HL-60 (cell line): ENCODE data around the gene SRGAP3.

Source experiments
- DNase-seq, 2 experiments: peaks; one replicate each; pipeline ENCODE4 v3.0.0-alpha.2; 2010 to 2020; ENCODE audit warnings: low read depth in 1 of 2, low spot score in 1 of 2
- H3K27ac ChIP-seq: fragments of 250-450 bp; sonication (Bioruptor Pico); replicated peaks from 2 replicates; pipeline ENCODE4 v1.5.1; 2020; ENCODE audit warnings: mild to moderate bottlenecking, moderate library complexity
- H3K27me3 ChIP-seq: fragments of 250-450 bp; sonication (Bioruptor Pico); 2 replicates; pipeline ENCODE4 v1.5.1; 2021; ENCODE audit warnings: mild to moderate bottlenecking, moderate library complexity; ENCODE audit not compliant: insufficient read depth, poor library complexity, severe bottlenecking
- H3K4me3 ChIP-seq: replicated peaks from 2 replicates; pipeline ENCODE4 v1.5.1; 2011; ENCODE audit warnings: mild to moderate bottlenecking, control low read depth, low read length; ENCODE audit not compliant: insufficient read depth
- GABPA ChIP-seq: IDR thresholded peaks from 2 replicates; pipeline ENCODE4 v1.6.1; 2012; ENCODE audit warnings: low read depth
- POLR2AphosphoS5 ChIP-seq: IDR thresholded peaks from 2 replicates; pipeline ENCODE4 v1.6.1; 2012; ENCODE audit warnings: low read depth
- SPI1 ChIP-seq: IDR thresholded peaks from 2 replicates; pipeline ENCODE4 v1.6.1; 2012; ENCODE audit warnings: low read depth, mild to moderate bottlenecking, borderline replicate concordance
- TF ChIP-seq, protein P1 (sequence below): IDR thresholded peaks from one replicate; pipeline ENCODE4 v1.5.1; 2011; ENCODE audit warnings: low read length, control low read depth, inconsistent platforms; ENCODE audit not compliant: insufficient read depth
- TF ChIP-seq, protein P2 (sequence below): IDR thresholded peaks from 2 replicates; pipeline ENCODE4 v1.6.1; 2012; ENCODE audit warnings: low read depth; ENCODE audit not compliant: insufficient replicate concordance

Gene SRGAP3

DNA sequence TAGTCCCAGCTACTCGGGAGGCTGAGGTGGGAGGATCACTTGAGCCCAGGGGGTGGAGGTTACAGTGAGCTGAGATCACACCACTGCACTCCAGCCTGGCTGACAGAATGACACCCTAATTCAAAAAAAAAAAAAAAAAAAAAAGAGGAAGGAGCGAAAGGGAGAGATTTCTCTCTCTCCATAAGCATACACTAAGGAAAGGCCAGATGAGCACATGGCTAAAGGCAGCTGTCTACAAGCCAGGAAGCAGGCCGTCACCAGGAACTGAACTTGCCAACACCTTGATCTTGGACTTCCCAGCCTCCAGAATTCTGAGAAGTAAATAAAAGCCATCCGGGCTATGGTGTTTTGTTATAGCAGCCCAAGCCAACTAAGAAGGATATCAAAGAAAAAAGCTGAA lies 7.5 kb downstream of the SRGAP3 start:
- TF ChIP-seq POLR2AphosphoS5, result no peak
- TF ChIP-seq SPI1, result no peak
- TF ChIP-seq, protein P1, sequence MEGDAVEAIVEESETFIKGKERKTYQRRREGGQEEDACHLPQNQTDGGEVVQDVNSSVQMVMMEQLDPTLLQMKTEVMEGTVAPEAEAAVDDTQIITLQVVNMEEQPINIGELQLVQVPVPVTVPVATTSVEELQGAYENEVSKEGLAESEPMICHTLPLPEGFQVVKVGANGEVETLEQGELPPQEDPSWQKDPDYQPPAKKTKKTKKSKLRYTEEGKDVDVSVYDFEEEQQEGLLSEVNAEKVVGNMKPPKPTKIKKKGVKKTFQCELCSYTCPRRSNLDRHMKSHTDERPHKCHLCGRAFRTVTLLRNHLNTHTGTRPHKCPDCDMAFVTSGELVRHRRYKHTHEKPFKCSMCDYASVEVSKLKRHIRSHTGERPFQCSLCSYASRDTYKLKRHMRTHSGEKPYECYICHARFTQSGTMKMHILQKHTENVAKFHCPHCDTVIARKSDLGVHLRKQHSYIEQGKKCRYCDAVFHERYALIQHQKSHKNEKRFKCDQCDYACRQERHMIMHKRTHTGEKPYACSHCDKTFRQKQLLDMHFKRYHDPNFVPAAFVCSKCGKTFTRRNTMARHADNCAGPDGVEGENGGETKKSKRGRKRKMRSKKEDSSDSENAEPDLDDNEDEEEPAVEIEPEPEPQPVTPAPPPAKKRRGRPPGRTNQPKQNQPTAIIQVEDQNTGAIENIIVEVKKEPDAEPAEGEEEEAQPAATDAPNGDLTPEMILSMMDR, result no peak
- TF ChIP-seq, protein P2, sequence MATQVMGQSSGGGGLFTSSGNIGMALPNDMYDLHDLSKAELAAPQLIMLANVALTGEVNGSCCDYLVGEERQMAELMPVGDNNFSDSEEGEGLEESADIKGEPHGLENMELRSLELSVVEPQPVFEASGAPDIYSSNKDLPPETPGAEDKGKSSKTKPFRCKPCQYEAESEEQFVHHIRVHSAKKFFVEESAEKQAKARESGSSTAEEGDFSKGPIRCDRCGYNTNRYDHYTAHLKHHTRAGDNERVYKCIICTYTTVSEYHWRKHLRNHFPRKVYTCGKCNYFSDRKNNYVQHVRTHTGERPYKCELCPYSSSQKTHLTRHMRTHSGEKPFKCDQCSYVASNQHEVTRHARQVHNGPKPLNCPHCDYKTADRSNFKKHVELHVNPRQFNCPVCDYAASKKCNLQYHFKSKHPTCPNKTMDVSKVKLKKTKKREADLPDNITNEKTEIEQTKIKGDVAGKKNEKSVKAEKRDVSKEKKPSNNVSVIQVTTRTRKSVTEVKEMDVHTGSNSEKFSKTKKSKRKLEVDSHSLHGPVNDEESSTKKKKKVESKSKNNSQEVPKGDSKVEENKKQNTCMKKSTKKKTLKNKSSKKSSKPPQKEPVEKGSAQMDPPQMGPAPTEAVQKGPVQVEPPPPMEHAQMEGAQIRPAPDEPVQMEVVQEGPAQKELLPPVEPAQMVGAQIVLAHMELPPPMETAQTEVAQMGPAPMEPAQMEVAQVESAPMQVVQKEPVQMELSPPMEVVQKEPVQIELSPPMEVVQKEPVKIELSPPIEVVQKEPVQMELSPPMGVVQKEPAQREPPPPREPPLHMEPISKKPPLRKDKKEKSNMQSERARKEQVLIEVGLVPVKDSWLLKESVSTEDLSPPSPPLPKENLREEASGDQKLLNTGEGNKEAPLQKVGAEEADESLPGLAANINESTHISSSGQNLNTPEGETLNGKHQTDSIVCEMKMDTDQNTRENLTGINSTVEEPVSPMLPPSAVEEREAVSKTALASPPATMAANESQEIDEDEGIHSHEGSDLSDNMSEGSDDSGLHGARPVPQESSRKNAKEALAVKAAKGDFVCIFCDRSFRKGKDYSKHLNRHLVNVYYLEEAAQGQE, result no peak
- TF ChIP-seq GABPA, result no peak
- no peak for DNase-seq
- Histone ChIP-seq H3K4me3 (no peak overlapping the region), H3K27me3 (no peaks in the 10 kb centered on the region), H3K27ac (no peak overlapping the region)

DNA sequence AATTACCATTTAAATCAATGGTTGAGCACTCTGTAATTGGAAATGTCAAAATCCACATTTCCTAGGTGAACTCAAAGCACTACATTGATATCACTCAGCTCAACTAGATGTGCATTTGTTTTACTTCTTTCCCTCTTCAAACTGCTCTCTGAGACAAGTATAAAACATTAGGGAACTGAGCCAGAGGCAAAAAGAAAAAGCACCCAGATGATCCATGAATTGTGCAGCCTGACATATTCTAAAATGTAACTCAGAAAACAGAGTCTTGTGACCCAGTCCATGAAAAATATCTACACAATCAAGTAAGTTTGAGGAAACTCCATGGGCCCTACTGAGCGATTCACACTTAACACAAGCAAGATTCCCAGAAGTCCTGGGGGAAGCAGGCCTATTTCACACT lies 9.8 kb downstream of the SRGAP3 start:
- DNase-seq, result no peak
- H3K27ac ChIP-seq, result no peak overlapping the region
- no peak overlapping the region for H3K4me3 ChIP-seq
- TF ChIP-seq, protein P2, result no peak
- TF ChIP-seq SPI1, result no peak
- no peak for TF ChIP-seq GABPA
- TF ChIP-seq POLR2AphosphoS5, result no peak
- TF ChIP-seq, protein P1, result no peak
- H3K27me3 ChIP-seq, result no peaks in the 10 kb centered on the region

DNA sequence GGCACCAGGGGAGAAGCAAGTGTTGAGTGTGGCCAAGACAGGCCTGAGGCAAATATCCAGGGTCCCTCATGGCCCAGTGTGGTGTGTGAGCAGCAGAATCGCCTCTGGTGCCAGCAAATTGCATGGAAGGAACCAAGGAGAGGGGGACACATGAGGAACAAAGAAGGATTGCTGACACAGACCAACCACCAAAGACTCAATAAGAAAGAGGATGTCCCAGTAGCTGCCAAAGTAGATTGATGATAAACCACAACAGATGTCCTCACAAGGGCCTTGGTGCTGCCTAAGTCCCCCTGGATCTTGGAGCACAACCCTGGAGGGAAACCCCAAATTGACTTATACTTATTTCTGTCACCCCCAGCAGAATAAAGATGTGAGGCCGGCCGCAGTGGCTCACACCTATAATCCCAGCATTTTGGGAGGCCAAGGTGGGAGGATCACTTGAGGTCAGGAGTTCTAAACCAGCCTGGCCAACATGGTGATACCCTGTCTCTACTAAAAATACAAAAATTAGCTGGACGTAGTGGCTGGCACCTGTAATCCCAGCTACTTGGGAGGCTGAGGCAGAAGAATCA lies 10.6 kb downstream of the SRGAP3 start:
- H3K27me3 ChIP-seq, result no peaks in the 10 kb centered on the region
- no peak overlapping the region for H3K4me3 ChIP-seq
- no peak overlapping the region for H3K27ac ChIP-seq
- TF ChIP-seq, protein P1, result no peak
- TF ChIP-seq, protein P2, result no peak
- TF ChIP-seq SPI1 (no peak), GABPA (no peak), POLR2AphosphoS5 (no peak)
- DNase-seq, result no peak
